ENCODE results near the gene C13orf42. TPM values are rescaled to one million over a fixed set of nuclear protein-coding genes. Genes with fewer than 3 reads are reported as not detected.

The C13orf42 gene
- total RNA-seq, 1 donor, result not detected

DNA sequence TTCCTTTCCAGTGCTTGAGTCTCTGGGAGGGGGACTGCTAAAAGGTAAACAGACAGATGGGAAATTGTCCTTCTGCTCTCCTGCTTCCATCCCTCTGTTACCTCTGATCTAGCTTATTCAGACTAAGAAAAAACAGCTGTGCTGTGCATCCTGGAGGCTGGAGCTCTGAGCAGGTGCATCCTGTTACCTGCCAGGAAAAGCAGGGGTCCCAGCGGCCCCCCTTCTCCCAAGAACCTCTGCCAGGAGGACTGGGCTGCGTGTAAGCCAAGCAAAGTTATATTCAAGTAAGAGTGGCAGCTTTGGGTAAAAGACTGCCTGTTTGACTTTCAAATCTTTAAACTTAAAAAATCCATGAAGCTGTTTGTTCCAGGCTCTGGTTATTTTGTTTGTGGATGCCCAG lies 75.1 kb downstream of the C13orf42 start:
- peak in 1 of 3 donors; percentile 46 for DNase-seq (ENCODE audit: low read depth in 2 of 3, low spot score in 2 of 3)

DNA sequence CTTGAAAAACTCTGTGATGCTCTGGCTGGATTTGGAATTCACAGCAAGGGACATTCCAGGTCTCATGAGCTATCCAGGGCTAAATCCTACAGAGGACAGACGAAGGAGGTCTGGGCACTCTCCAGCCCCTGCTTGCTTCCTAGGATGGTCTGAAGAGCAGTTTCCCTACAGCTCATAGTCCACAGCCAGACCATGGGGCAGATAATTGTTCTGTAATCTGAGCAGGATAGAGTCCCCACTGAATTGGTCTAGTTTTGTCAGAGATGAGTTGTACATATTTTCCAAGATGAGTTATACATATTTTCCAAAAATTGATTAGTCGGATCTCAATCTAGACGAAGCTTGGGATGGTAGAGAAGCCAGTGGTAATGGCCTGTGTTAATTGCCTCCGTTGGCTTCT lies 75.6 kb downstream of the C13orf42 start:
- no peak for DNase-seq (ENCODE audit: low read depth in 2 of 3, low spot score in 2 of 3)

DNA sequence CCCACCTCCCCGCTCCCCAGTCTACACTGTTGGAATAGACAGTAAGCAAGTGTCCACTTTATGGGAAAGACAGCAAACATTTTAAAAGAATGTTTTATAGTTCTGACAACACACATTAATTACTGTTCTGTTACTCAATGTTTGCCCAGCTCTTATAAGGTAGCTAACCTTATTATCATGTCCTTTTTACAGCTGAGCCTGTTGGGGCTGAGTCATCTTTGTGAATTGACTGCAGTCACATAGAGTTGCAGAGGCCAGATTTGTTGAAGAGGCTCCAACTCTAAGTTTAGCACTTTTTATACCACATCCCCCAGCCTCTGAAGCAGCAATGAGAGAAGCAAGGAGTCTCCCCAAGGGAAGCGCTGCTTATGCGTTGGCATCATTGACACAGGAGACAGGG lies 76.2 kb downstream of the C13orf42 start:
- no peak for DNase-seq (ENCODE audit: low read depth in 2 of 3, low spot score in 2 of 3)

DNA sequence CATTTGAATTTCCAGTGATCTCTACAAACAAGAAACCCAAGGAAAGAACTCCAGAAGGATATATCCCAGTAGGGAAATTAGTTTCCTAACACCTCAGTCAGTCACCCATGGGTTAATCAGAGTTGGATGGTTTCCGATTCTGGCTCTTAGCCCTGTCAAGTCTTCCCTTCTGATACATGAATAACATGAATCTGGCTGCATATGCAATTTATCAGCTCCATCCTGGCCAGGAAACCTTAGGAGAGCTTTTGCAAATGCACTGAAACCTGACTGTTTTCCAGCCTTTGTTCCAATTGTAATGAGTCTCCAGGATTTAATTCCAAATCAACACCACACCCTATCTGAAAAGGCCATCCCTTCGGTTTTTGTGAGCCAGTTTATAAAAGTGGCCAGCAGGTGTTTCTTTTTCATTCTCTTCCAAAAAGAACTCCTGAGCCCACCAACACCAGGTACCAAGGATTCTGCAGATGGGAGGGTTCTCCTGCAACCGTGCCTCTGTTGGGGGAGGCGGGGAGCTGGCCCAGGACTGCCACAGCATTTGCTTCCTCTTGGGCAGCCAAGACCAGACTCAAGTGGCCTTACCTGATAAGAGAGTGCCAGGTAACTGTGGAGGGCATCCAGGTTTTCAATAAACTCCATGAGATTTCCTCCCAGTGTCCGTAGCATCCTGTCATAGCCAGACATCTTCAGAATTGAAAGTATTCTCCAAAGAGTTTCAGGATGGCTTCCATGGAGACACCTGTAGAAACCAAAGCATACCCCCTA lies 77.5 kb downstream of the C13orf42 start:
- no peak for DNase-seq (ENCODE audit: low read depth in 2 of 3, low spot score in 2 of 3)

DNA sequence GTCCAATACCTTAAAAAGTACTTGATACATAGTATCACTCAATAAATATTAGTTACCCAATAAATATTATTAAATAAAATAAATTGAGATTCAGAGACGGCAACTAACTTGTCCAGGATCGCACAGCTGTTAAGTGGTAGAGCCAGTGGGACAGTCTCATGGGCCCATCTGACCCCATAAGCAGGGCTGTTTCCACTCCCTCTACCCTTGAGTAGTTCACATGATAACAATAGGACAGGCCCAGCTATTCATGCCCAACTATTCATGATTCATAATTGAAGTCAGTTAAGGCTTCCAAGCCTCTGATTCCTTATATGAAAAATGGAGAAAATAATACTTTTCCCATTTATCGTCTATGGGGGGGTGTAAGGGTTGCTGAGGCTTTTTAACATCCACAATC lies 78.2 kb downstream of the C13orf42 start:
- DNase-seq (ENCODE audit: low read depth in 2 of 3, low spot score in 2 of 3), result no peak

Other genes with a start within 250 kb of the C13orf42 start
- 57.1 TPM for gene RNASEH2B, start 201.5 kb downstream of the C13orf42 start, total RNA-seq
- gene FAM124A, start 111.1 kb upstream of the C13orf42 start, total RNA-seq, result 0.27 TPM
- under 0.01 TPM for gene SERPINE3, start 228.4 kb upstream of the C13orf42 start, total RNA-seq

All from hematopoietic multipotent progenitor cell (in vitro differentiated cells).